Astrocyte of the hippocampus (primary cell): ENCODE results near the gene MED16.

Experiments used
- DNase-seq: peaks from one replicate; pipeline ENCODE4 v3.0.0; 2011; ENCODE audit warnings: low read depth, low spot score

Gene MED16, protein sequence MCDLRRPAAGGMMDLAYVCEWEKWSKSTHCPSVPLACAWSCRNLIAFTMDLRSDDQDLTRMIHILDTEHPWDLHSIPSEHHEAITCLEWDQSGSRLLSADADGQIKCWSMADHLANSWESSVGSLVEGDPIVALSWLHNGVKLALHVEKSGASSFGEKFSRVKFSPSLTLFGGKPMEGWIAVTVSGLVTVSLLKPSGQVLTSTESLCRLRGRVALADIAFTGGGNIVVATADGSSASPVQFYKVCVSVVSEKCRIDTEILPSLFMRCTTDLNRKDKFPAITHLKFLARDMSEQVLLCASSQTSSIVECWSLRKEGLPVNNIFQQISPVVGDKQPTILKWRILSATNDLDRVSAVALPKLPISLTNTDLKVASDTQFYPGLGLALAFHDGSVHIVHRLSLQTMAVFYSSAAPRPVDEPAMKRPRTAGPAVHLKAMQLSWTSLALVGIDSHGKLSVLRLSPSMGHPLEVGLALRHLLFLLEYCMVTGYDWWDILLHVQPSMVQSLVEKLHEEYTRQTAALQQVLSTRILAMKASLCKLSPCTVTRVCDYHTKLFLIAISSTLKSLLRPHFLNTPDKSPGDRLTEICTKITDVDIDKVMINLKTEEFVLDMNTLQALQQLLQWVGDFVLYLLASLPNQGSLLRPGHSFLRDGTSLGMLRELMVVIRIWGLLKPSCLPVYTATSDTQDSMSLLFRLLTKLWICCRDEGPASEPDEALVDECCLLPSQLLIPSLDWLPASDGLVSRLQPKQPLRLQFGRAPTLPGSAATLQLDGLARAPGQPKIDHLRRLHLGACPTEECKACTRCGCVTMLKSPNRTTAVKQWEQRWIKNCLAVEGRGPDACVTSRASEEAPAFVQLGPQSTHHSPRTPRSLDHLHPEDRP

DNA sequence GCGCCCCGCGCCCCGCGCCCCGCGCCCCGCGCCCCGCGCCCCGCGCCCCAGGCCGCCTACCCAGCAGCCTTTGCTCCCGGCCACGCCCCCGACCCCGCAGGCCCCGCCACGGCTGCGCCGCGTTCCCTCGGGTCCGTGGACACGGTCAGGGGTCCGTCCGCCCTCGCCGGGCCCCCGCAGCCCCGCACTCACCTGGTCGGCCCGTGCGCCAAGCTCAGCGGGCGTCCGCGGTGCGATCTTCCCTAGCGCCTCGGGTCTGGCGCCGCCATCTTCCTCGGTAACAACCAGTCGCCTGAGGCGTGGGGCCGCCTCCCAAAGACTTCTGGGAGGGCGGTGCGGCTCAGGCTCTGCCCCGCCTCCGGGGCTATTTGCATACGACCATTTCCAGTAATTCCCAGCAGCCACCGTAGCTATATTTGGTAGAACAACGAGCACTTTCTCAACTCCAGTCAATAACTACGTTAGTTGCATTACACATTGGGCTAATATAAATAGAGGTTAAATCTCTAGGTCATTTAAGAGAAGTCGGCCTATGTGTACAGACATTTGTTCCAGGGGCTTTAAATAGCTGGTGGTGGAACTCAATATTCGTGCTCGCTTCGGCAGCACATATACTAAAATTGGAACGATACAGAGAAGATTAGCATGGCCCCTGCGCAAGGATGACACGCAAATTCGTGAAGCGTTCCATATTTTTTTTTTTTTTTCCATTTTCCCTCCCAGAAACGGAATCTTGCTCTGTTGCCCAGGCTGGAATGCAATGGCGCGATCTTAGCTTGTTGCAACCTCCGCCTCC, at the start of gene MED16, which contains the start of gene RNU6-9:
TSS of gene MED16 (minus strand) at position 294 of the 796 bp plus-strand sequence. CDS start 2,056 bp downstream, outside the sequence.
TSS of gene RNU6-9 (plus strand) at position 591 of the 796 bp plus-strand sequence.
- DNase-seq = peak; percentile 97

DNA sequence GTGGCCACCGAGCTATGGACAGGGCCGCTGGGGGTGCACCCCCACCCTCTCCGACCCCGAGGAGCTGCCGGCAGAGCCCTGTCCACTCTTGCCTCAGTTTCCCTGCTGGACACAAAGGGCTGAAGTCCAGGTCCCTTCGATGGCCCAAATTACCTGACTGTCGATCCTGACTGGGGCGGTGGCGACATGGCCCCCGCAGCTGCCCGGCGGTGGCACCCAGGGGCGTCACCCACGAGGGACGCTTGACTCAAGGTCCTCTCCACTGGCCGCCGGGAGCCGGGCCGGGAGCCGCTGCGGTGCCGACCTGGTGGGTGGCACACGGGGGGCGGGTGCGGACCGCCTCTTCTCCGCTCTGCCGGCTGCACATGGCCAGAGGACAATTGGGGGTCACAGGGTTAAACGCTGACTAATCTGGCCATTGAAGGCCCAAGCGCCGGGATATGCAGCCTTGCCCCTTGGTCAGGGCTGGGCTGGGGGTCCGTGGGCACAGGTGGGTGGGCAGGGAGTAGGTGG, 49.2 kb upstream of the MED16 start:
- no peak for DNase-seq

DNA sequence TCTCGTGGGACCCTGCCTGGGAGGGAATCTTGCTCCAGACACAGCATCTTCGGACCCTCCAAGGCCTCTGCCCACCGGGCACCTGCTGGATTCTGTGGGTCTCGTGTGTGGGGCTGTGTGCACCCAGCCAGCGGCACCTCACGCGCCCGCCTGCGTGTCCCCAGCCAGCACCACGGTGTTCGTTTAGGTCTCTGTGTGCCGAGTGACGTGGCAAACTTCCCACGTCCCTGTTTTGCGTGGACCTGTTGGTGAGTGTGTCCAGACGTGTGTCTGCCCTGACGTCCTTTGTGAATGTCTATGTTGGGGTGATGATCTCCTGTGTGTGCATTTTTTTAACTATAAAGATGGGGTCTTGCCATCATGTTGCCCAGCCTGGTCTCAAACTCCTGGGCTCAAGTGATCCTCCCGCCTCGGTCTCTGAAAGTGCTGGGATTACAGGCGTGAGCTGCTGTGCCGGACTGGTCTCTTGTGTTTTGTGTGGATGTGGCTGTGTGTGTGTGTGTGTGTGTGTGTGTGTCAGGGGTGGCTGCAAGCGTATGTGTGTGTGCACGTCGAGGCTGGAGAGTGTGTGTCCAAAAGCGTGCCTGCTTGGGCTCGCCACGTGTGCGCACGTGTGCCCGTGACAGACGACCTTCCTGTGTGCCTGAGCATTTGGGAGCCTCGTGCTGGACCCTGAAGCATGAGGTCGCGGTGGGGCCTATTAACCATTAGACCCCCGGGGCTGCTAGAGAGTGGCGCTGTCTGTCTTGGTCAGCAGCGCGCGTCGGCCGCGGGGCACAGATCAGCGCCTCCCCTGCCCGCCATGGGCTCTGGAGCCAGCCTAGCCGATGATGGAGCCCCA, 48.5 kb upstream of the MED16 start:
- no peak for DNase-seq

DNA sequence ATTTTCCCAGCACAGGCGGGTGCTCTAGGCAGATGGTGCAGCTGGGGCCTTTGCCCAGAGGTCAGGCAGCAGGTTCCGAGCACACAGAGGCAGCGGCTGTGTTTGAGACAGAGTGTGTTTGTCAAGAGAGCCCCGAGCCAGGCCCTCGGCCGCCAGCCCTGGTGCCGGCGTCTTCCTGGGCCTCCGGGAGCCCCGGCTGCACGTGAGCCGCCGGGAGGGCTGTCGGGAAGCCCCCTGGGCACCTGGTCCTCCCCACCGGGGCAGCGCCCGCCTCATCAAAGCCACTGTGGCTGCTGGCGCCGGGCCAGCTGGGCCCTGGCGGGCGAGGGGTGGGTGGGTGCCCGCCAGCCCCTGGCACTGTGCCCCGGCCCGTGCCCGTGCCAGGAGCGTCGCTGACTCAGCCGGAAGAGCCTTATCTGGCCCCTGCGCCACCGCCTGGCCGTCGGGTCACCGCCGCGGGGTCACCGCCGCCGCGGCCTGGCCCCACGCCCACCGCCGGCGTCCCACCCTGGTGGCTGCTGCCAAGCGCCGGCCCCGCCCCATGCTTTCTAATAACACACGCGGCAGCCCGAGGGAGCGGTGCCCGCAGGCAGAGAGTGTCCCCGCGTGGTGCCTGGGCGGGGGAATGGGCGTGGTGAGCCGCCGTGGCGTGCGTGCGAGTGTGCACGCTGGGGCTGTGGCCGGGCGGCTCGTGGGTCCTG, 47.8 kb upstream of the MED16 start:
- peak; percentile 88 for DNase-seq

DNA sequence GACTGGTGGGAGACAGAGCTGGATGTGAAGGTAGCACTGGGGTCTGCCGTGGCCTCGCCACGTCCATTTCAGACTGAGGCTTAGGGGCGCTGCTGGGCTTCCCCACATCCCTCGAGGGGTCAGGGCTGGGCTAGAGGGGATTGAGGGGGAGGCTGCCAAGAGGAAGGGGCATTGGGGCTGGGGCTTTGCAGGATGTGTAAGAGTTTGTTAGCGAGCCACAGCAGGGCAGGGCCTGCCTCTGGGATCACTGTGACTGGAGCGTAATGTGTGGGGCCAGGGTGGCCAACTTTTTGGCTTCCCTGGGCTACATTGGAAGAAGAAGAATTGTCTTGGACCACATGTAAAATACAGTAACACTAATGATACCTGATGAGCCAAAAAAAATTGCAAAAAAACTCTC, 46.9 kb upstream of the MED16 start:
- DNase-seq = no peak

DNA sequence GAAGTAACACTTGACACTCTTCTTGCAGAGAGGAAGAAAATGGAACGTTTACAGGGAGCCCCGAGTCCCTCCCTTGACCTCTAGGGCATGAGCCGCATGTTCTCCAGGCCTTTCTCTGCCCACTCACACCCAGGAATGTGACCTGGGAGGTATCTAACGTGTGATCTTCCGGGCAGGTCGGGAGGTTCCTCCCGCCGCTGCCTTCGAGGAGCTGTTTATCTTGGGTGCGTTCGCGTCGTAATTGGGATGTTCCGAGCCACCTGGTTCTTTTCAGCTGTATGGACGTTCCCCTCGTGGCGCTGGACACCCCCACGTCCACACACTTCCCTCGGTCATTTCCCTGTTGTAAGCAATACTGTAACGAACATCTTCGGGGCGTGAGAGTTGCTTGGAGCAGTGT, 46.5 kb upstream of the MED16 start:
- no peak for DNase-seq

DNA sequence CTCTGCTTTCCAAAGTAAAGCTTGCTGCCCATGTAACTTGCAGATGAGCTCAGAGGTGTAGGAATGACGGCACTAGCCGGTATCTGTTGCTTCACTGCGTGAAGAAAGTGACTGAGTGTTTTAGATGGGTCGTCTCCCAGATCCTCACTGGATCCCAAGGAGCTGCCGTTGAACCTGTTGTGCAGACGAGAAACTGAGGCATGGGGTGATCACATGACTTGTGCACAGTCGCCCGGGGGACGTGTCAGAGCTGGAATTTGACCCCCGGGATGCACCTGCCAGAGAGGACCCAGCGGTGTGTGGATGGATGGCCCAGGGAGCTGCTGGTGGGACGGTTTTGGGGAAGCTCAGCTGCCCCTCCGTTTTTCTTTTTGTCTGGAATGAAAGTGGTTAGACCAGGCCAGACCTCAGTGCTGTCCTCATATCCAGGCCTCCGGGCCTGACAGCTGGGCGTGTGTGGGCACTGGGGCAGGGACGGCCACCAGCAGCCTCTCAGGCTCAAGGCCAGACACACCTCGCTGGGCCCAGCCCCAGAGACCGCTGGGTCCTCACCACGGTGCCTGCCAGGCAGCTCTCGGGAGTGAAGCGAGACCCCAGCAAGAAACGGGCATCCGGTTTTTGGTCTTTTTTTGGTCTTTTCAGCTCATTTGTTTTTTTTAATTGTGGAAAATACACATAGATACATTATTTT, 45.4 kb upstream of the MED16 start:
- no peak for DNase-seq

DNA sequence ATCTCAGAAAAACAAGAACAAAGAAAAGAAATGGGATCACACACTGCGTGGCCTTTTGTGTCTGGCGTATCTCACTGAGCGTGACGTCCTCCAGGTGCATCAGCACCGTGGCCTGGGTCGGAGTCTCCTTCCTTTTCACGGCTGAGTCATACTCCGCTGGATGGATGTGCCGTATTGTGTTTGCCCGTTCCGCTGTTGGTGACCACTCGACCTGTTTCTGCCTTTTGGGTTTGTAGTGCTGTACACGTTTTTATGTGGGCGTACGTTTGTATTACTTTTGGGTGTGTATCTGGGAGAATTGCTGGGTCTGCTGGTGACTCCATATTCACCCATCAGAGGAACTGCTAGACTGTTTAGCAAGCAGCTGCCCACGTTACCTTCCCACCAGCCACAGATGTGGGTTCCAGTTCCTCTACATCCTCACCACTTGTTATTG, 44.3 kb upstream of the MED16 start:
- no peak for DNase-seq

DNA sequence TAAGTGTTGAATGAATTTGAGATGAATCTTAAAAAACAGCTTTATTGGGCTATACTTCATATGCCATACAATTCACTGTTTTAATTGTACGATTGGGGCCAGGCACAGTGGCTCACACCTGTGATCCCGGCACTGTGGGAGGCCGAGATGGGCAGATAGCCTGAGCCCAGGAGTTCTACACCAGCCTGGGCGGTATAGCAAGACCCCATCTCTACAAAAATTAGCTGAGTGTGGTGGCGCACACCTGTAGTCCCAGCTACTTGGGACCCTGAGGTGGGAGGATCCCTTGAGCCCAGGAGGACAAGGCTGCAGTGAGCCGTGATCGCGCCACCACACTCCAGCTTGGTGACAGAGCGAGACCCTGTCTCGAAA, 43.2 kb upstream of the MED16 start:
- no peak for DNase-seq

DNA sequence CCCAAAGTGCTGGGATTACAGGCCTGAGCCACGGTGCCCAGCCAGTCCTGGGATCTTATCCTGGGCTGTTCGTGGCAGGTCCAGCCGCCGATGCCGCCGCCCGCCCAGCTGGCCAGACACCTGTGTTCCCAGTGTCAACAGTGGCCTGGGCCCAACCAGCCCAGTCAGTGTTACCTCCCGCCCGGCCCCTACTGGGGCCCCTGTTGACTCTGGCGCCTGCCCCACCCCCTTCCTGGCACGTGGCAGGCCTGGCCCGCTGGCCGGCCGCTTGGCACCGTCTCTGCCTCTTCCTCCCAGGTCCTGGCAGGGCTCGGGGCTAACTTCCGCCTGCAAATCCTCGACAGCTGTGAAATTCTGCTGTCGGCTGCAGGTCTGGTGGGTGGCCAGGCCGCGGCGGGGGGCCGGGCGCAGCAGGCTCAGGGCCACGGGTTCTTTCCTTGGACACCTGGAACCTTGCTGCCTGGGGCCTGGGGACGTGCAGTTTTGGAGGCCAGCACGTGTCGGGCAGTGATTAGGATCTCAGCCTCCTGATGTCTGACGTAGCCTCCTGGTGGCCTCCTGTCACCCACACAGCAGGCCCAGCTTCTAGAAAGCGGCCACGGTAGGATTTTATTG, 42.0 kb upstream of the MED16 start:
- DNase-seq = peak; percentile 71

DNA sequence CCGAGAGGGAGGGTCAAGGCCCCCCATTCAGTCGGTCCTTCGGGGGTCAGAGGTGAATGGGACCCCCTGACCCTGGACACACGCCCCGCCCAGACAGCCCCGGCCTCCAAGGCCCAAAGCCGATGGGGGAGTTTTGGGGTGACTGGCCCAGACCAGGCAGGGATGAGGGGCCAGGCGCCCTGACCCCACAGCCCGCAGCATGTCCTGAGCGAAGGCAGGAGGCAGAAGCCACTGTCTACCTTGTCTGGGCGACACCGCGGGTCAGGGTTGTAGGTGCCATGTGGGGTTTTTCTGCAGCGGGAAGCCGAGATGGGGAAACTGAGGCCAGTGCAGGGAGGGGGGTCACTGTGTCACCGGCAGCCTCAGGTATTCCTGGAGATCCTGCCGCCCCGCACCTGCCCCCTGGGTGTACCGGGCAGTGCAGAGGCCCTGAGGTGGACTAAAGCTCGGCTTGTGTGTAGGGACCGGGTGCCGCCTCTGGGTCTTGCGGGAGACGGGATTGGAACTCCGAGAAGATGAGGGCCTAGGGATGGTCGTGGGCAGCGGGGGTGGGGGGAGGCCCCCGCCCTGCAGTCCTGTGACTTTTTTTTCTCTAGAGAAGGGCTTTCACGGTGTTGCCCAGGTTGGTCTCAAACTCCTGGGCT, 41.3 kb upstream of the MED16 start:
- DNase-seq = no peak

DNA sequence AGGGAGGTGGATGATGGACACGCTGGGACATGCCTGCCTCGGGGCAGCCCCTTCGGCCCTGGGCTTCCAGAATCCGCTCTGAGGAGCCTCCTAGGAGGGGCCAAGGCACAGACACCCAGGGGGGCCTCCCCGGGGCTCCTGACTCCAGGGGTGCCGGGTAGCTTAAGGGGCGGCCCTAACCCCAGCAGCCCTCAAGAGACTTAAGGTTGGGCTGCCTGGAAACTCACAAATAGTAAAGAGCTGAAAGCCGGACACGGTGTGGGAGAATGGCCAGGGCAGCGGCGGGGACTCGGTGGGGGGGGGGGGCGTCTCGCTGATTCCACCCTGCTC, 40.5 kb upstream of the MED16 start:
- no peak for DNase-seq

DNA sequence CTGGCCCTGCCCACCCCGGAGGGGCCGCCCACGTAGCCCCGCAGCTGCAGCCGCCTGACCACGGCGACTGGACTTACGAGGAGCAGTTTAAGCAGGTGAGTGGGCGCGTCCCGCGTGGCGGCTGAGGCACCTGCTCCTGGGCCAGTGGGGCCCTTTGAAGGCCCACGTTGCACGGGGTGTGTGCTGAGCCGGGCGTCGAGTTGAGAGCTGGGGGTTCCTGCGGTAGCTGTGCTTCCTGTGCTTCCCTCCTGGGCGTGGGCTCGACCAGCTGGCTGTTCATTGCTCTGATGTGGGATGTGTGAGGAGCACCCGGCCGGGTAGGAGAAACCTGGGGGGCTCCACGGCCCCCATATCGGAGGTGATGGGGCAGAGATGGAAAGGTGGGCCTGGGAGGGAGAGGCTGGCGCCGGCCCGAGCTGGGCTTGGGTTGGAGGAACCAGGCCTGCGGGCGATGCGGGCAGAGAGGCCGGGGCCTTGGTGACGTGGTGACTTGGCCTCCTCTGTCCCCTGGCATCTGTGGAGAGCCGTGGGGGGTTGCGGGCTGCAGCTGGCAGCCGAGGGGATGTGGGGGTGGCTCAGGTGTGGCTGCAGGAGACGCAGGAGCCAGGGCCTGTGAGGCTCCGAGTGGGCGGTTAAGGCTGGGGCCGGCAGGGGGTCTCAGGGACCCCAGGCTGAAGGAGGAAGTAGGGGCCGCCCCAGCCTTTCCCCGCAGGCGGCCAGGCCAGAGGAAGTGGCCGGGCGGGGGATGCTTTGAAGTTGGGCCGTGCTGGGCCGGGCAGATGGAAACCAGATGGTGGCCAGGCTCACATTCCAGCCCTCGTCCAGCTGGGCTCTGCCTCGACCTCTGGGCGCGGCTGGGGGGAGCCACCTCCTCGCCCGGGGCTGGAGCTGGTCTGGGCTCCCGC, 39.9 kb upstream of the MED16 start:
- peak; percentile 71 for DNase-seq

DNA sequence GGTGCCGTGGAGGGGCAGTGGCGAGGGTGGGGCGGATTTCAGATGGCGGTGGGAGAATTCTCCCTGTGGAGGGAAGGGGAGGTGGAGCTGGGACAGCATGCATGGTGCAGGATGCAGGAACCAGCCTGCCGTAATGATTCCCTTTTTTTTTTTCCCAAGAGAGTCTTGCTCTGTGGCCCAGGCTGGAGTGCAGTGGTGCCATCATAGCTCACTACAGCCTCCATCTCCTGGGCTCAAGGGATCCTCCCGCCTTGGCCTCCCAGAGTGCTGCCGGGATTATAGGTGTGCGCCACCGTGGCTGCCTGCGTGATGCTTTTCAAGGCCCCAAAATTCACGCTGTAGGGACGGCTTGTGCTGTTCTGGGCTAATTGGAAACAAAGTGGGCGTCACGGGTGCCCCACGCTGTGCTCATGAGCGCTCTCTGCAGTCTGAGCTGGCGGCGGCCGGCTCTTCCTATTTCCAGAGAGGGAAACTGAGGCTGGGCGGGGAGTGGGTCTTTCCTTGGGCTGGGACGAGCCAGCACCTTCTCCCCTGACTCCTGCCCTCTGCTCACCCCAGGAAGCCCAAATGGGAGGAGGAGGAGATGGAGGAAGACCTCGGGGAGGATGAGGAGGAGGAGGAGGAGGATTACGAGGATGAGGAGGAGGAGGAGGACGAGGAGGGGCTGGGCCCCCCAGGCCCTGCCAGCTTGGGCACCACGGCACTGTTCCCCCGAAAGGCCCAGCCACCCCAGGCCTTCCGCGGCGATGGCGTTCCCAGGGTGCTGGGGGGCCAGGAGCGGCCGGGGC, 39.1 kb upstream of the MED16 start:
- DNase-seq = no peak

DNA sequence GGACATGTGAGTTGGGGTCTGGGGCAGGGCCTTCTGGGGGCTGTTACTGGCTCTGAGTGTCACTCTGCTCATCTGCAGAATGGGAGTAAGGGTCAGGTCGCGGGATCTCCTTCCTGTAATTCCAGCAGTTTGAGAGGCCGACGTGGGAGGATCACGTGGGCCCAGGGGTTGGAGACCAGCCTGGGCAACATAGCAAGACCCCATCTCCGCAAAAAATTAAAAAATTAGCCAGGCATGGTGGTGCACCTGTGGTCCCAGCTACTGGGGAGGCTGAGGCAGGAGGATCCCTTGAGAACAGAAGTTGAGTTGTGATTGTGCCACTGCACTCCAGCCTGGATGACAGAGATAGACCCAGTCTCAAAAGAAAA, 36.9 kb upstream of the MED16 start:
- DNase-seq = no peak

DNA sequence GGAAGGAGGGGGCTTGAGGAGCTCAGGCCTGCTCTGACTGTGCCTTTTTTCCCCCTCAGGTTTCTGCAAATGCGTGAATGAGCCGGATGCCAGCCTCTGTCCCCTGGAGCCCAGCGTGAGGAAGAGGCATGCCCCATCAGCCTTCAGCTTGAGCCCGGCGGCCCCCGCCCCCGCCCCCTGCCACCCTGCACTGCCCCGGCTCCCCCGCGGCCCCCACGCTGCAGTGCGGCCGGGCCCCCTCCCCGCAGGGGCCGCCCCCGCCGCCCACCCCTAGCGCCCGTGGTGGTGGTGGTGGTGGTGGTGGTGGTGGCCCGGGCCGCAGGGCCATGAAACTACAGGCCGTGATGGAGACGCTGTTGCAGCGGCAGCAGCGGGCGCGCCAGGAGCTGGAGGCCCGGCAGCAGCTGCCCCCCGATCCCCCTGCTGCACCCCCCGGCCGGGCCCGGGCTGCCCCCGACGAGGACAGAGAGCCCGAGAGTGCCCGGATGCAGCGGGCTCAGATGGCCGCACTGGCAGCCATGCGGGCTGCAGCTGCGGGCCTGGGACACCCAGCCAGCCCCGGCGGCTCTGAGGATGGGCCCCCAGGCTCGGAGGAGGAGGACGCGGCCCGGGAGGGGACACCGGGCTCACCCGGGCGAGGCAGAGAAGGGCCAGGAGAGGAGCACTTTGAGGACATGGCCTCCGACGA, 36.4 kb upstream of the MED16 start:
- no peak for DNase-seq
